DMS 273 treated with DMSO at 0.1 percent for 48 hours (cell line): ENCODE results near the gene GPR12.
"Not testable (repeated sequence)": the region's sequence is repeated elsewhere in the genome, so short reads cannot be mapped to it uniquely, and the experiment has no call there.

Experiments used
- DNase-seq: peaks from one replicate; lab custom pipeline; 2025; lab: John Stamatoyannopoulos, UW

Gene GPR12

DNA sequence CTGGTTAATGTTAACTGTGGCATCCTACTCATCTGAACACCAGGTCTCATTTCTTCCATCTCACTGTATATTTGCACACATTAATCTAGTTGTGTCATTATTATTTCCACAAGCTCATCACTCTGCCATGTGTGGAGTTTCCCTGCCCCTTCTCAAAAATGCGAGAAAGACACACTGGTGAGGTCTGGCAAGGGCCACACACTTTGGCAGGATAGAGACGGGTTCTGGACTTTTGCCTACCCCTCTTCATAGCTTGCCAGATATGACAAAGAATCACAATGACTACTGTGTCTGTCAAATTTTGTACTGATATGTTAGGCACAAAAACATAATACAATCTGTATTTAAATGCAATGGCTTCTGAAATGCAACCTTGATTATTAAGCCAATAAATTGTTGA lies 12.9 kb downstream of the GPR12 start:
- no peak for DNase-seq

DNA sequence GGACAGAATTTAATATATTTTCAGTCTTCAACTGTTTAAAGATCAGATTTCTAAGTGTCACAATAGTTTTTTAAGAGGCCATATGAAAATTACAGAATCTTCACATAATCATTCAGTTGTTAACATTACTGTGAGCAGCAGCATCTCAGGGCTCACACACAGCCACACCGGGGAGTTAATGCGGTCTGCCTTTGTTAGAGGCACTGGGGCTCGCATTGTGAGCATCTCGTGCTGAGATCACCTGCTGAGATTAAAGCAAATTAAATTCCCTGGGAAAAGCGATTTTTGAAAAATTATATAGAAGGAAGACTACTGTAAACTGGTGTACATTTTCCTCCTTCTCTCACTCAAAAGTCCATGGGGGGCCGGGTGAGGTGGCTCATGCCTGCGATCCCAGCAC lies 16.6 kb downstream of the GPR12 start:
- no peak for DNase-seq

DNA sequence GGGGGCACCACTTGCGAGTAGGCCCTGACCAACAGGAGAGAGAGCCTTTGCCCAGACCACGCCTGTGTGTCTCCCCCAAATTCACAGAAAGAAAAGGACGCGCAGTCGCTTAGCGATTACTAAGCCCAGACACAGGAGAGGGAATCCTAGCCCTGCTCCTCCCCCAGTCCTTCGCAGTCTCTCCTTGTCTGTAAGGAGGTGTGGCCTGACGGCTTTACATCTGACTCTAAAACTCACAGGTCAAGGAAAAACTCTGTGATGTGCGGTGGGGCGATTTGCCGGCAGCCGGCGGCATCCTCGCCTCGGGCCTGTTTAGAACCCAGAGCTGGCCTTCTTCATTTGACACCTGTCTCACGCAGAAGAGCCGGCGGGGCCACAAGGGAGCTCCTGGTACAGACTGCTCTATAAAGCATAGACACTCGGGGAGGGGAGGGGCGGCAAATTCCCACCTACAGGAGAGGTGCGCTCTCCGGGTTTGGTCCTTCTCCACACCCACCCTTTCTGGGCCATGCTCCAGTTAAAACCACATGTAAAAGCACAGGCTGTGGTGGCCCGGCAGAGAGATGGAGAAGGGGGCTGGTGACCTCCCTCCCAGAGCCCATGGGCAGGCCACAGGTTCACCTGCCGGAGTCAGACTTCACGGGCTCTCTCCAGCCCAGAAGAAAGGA lies 17.8 kb downstream of the GPR12 start:
- no peak for DNase-seq

DNA sequence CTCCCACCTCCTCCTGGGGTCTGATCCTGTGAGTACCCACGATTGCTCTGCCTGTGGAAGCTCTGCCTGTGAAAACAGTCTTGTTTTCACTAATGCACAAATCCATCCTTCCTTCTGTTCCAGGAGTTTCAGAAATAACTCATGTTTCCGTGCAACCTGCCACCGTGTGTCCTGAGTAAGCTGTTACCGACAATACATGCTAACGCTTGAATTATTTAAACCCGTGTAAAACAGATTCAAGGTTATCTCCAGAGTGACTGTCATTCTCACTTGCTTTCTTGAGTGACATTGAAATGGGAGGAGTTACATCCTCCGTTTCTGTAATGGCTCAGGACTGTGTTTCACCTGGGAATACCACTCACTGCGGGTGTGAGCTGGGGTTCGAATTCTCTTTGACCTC lies 24.9 kb downstream of the GPR12 start:
- no peak for DNase-seq

DNA sequence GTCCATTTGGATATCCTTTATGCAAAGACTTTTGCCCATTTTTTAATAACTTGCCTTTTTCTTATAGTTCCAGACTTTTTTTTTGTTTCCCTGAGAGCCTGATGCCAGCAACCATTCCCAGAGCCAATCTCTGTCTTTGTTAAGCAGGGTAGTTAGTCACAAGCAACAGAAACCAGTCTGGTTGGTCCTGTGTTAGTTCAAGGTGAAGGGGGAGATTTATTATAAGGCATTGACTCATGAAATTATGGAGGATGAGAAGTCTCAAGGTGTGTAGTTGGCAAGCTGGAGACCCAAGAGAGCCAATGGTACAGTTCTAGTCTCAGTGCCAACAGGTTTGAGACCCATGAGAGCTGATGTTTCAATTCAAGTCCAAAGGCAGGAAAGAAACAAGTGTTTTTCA lies 33.0 kb downstream of the GPR12 start:
- no peak for DNase-seq

DNA sequence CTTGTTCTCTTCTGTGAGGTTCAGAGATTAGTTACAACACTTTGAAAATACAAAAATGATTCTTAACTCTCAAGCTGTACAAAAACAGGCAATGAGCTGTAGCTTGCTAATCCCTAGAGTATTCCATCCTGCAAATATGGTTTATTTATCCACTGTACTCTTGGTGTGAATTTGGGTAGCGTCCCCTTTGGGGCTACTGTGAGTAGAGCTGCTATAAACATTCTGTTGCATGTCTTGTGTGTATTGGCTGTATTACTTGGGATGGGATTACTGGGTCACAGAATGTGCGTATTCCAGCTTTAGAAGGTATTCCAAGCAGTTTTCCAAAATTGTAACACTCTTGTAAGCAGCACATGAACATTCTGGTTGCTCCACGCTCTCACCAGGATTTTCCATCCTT lies 33.5 kb downstream of the GPR12 start:
- DNase-seq: no peak

DNA sequence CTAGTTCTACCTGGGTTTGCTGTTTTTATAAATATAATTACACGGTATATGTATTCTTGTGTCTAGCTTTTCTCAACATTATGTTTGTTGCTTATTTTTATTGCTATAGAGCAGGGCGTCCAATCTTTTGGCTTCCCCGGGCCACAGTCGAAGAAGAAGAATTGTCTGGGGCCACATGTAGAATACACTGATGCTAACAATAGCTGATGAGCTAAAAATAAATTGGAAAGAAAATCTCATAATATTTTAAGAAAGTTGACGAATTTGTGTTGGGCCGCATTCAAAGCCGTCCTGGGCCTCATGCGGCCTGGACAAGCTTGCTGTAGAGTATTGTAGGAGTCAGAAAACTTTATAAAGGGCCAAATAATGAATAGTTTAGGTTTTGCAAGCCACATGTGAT lies 33.9 kb downstream of the GPR12 start:
- DNase-seq: no peak

DNA sequence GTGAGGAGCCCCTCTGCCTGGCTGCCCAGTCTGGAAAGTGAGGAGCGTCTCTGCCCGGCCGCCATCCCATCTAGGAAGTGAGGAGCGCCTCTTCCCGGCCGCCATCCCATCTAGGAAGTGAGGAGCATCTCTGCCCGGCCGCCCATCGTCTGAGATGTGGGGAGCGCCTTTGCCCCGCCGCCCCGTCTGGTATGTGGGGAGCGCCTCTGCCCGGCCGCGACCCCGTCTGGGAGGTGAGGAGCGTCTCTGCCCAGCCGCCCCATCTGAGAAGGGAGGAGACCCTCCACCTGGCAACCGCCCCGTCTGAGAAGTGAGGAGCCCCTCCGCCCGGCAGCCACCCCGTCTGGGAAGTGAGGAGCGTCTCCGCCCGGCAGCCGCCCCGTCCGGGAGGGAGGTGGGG lies 37.0 kb downstream of the GPR12 start:
- DNase-seq: not testable (repeated sequence)

DNA sequence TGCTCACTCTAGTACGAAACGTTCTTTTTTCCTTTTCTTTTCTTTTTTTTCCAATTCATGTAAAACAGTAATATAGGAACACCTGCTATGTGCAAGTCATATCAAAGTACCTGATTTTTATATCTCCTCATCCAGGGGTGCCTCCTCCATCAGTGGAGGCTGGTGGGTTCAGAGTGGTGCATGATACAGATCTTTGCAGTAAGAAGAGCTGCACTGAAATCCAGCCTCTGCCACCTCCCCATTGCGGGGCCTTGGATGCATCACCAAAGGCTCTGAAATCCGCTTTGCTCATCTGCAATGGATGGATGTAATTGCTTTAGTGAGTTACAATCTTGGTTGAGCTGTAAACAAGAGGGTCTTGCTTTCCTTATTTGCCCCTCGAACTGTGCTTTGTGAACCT lies 38.3 kb downstream of the GPR12 start:
- no peak for DNase-seq

DNA sequence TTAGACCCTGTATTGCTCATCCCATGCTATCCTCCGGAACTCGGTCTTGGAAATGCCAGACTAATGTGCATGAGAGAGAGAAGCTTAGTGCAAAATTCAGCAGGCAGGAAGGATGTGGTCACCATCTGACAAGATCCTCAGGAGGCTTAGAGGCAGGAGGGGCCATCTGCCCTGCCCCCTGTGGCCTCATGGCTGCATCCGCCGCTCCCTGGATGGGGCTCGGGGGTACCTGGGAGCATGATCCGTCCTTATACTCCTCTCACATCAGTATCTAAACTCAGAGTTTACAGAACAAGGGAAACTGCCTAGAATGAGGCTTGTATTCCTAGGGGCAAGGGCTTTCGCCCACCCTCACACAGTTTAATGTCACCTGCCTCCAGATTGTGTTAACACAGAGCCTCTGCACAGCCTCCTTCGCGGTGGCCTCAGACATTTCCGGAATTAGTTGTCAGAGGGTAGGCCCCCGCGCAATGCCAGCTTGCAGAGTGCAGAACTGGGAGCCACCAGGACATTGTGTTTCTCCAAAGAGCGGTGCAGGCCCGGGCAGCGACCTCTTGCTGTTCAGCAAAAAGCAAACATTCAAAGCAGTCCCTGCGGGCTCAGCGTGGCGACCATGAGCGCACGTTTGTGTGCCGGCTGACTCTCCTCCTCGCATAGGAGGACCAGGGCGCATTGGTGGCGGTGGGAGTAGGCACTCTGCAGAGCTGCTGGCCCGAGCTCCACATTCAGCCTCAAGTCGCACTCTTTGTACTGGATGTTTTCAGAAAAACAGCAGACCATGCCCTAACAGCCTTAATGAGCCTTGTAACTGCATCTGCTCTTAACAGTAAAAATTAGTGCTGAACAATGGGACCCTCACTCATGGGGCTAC lies 39.1 kb downstream of the GPR12 start:
- DNase-seq: no peak

DNA sequence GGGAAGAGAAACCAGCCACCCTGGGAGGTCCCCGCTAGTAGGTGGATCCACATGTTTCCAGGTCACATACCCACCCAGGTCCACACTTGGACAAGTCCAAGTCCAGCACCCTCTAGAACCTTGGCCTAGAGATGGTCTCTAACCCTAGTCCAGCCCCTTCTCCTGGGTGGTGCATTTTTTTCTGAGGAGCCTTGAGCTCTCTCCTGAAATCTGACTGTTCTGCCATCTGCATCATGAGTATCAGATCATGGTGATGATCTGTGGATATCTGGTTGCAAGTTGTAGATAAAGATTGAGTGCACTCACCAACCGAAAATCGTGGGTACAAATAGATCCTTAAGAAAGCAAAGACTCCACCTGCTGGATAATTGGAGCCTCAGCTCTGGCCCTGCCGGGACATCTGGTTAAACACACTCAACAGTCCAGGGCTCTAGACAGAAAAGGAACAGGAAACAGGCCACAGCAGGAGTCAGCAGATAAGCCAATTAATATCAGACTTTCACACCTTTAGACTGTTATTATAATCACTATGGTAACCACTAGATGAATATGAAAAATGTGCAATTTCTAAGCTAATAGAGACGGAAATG lies 41.1 kb downstream of the GPR12 start:
- DNase-seq: no peak

DNA sequence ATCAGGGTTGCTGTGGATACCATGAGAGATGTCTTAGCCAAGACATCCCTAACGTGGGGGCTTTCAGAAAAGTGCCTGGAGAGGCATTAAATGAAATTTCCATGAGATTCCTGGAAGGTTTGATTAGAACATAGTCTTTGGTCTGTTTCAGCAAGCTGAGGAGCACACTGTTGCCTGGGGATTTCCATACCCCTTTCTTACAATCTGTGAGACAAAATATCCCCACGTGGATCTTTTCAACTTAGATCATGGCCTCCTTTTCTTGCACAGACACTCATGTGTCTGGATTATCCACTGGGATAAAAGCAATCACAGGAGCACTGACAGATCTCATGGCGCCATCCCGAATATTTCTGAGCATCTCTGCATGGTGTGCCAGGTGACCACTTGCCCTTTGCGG lies 41.7 kb downstream of the GPR12 start:
- no peak for DNase-seq

DNA sequence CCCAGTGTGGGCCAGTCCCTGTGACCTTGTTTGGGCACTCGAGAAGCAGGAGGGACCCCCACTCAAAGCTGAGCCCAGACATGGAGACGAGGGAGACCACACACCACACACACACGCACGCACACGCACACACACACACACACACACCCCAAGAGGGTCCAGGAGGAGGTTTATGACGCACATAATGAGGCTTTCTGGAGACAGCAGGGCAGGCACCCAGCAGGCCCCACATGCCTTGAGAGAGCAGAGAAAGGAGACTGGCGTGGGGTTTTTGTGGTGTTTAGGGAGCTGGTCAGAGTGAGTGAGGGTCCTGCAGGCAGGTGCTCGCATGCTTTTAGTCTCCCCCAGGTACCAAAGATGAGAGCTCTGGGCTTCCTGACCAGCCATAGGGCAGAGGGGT lies 42.4 kb downstream of the GPR12 start:
- no peak for DNase-seq

DNA sequence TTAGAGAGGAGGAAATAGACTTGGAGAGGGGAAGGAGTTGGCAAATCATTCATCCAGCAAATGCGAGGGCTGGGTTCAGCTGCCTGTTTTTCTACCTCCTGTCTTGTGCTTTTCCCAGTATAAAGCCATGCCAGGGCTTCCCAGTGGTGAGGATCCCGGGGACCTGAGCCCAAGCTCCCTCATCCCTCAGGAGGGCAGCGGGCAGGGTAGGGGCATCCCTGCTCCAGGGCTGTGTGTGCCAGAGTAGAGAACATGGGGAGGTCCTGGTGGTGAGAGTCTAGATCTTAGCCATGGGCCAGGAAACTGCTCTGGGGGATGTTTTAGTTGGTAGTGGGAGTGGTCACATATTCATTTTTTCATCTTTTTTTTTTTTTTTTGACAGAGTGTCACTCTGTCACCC lies 43.6 kb downstream of the GPR12 start:
- no peak for DNase-seq

DNA sequence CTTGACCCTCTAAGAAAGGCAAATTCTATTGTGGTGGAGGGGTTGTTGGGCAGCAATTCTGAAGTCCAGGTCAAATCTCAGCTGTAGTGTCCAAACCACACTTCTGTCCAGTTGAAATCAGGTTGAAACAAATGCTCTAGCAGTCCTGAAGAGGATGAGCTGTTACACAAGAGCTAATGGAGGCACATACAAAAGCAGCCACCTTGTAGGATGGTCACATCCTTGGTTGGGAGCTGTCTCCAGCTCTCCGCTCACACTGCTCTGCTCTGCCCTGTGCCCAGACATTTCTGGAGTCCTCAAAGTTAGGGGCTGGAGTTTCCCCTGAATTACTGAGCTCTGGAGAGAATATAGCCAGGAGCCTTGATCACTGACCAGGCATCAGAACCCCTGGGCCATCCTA lies 47.2 kb downstream of the GPR12 start:
- no peak for DNase-seq

DNA sequence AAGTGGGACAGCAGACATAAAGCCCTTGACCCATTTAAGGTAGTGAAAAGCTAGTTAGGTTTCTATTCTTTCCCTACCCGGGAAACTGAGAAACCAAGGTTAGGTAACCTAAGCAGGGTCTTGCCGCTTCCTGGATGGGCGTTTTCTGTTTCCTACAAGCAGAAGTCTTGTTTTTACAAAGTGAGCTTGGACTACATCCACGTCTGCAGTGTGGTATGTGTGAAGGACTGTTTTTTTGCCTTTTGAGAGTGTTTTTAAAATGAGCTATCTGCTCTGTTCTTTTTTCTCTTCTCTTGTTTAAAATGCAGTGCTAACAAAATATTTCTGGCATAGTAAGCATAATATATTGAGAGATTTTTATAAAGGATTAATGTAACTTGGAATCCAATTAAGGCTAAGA lies 49.4 kb downstream of the GPR12 start:
- no peak for DNase-seq

DNA sequence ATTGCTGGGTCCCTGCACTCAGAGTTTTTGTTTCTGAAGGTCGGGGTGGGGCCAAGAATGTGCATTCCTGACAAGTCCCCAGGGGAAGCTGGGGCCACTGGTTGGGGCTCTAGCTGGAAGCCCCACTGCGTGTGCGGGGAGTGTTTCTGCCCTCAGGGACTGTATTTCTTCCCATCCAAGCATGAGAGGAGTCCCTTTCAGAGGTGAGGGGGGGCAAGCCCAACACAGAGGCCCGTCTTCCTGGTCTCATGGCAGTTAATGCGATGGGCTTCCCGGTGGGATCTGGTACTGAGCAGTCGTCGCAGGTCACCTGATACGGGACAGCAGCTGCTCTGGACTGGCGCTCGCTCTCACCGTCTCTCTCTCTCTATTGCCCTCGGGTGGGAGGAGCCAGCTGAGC lies 50.4 kb downstream of the GPR12 start:
- no peak for DNase-seq

DNA sequence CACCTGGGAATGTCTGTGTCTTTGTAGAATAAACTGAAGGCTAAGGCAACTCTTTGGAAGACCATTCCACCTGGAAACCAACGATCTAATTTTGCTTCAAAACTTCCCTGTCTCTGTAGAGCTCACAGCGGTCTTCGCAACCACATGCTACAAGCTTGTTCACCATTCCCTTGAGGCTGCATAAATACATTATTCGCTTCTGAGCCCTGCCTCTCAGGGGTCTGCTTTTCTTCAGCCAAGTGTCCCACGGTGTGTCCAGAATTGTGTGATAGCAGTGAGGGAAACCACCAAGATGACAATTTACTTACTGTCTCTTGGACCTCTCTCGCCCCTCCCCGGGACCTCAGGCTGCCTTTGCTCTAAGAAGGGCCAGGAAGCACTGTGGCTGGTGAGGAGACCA lies 51.1 kb downstream of the GPR12 start:
- no peak for DNase-seq

DNA sequence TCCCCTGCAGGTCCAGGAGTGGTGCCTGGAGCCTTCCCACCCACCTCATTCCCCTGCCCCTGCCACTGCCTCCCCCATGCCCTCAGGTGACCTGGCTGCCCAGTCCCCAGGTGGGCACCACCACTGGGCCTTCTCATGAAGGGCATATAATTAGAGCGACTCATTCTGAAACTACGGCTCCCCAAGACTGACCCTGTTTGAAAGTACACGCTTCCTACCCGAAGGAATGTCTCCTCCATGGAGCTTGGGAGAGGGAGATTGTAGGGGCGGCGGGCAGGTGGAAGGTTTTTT lies 52.6 kb downstream of the GPR12 start:
- no peak for DNase-seq

DNA sequence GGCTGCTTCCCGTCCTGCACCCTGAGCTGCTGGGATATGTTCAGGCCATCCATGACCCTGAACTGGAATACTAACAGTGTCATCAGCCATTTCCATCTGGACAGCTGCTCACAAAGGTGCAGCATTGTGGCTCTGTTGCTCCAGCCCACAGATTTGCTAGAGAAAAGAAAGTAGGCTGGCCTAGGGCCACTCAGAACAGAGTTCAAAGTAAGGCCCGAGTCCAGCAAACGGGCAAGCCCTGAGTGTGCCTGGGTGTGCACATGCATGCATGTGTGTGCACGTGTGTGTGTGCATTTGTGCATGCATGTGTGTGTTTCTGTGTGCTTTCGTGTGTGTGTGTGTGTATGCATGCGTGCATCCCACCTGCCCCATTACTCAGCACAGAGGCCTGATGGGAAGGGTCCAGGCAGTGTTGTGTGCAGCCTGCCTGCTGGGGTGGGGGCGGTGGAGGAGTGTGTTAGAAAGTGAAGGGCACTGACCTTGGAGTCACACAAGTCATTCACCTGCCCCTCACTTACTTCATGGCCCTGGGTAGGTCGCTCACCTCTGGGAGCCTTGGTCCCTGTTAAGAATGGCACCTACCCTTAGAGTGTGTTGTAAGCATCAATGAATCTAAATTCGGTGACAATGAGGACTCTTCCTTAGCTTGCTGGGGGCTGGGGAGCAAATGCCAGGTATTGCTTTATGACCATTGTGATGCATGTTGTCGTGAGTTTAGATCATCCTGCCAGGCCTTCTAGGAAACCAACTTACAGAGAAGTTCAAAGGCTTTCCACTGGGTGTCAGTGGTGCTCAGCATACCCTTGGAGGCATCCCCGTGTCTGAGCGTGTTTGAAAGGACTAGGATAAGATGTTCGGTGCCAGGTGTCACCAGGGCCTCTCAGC lies 53.2 kb downstream of the GPR12 start:
- no peak for DNase-seq

DNA sequence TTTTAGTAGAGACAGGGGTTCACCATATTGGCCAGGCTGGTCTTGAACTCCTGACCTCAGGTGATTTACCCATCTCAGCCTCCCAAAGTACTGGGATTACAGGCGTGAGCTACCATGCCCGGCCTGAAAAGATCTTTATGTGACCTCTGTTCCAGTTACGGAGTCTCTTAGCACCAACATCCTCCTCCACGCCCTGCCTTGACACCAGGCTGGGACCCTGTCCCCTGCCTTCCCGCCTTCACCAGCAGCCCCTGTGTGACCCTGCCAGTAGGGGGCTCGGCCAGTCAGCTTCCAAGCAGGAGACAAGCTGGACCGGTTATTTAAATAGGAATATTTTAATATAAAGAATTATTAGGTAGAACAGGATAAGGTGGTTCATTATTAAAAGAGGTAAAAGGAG lies 54.2 kb downstream of the GPR12 start:
- DNase-seq: no peak

DNA sequence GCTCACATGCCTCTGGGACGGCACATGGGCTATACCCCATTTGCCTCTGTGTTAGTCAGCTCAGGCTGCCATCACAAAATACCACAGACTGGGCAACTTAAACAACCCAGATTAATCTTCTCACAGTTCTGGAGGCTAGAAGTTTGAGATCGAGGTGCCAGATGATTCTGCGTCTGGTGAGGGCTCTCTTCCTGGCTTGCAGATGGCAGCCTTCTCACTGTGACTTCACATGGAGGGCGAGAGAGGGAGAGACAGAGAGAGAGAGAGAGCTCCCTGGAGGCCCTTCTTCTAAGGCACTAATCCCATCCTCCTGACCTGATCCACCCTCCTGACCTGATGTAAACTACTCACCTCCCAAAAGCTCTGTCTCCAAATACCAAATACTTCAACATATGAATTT lies 55.0 kb downstream of the GPR12 start:
- no peak for DNase-seq
